H9 (cell line): ENCODE results near the gene CBX8. TPM values are rescaled to one million over a fixed set of nuclear protein-coding genes. Genes with fewer than 3 reads are reported as not detected.
A peak's percentile ranks its signal among the peaks of the same experiment; 100 is the strongest.

Source experiments
- DNase-seq: peaks from one replicate; pipeline ENCODE4 v3.0.0-alpha.2; 2017
- H2AFZ ChIP-seq: one replicate; pipeline ENCODE4 v1.6.1; 2013; ENCODE audit warnings: mild to moderate bottlenecking, low read length, control low read depth, moderate library complexity
- H2AK5ac ChIP-seq: 2 replicates; pipeline ENCODE4 v1.6.1; 2013; ENCODE audit warnings: low read length, control low read depth, mixed read lengths; ENCODE audit not compliant: insufficient read length
- H2BK120ac ChIP-seq: one replicate; pipeline ENCODE4 v1.6.1; 2013; ENCODE audit warnings: low read depth, mild to moderate bottlenecking, low read length, control low read depth, inconsistent platforms; ENCODE audit not compliant: poor library complexity, severe bottlenecking
- H2BK12ac ChIP-seq: 2 replicates; pipeline ENCODE4 v1.6.1; 2013; ENCODE audit warnings: low read length, control low read depth, mixed read lengths, low read depth; ENCODE audit not compliant: insufficient read length
- H2BK15ac ChIP-seq: 2 replicates; pipeline ENCODE4 v1.6.1; 2013; ENCODE audit warnings: low read depth, low read length, control low read depth
- H2BK20ac ChIP-seq: one replicate; pipeline ENCODE4 v1.6.1; 2013; ENCODE audit warnings: low read depth, mild to moderate bottlenecking, low read length, control low read depth, inconsistent platforms; ENCODE audit not compliant: poor library complexity, severe bottlenecking
- H2BK5ac ChIP-seq: 2 replicates; pipeline ENCODE4 v1.6.1; 2013; ENCODE audit warnings: low read length, control low read depth, mixed read lengths; ENCODE audit not compliant: insufficient read length
- H3K14ac ChIP-seq: 2 replicates; pipeline ENCODE4 v1.6.1; 2013; ENCODE audit warnings: low read length, control low read depth; ENCODE audit not compliant: insufficient read depth
- H3K18ac ChIP-seq: 2 replicates; pipeline ENCODE4 v1.6.1; 2013; ENCODE audit warnings: low read depth, mild to moderate bottlenecking, mixed read lengths, low read length, control low read depth; ENCODE audit not compliant: insufficient read length
- H3K23ac ChIP-seq: 2 replicates; pipeline ENCODE4 v1.6.1; 2013; ENCODE audit warnings: low read length, control low read depth, mixed read lengths, low read depth; ENCODE audit not compliant: insufficient read length
- H3K23me2 ChIP-seq: 2 replicates; pipeline ENCODE4 v1.6.1; 2013; ENCODE audit warnings: low read depth, mild to moderate bottlenecking, mixed read lengths, low read length, control low read depth; ENCODE audit not compliant: insufficient read length, poor library complexity, severe bottlenecking
- H3K27ac ChIP-seq: 2 replicates; pipeline ENCODE4 v1.5.1; 2013; ENCODE audit warnings: low read length, control low read depth, mixed read lengths, low read depth; ENCODE audit not compliant: insufficient read length
- H3K27me3 ChIP-seq: 2 replicates; pipeline ENCODE4 v1.6.1; 2013; ENCODE audit warnings: low read length, control low read depth, inconsistent platforms; ENCODE audit not compliant: insufficient read depth
- H3K4ac ChIP-seq: 2 replicates; pipeline ENCODE4 v1.6.1; 2013; ENCODE audit warnings: low read depth, mild to moderate bottlenecking, control low read depth, inconsistent platforms, low read length, moderate library complexity
- H3K4me1 ChIP-seq: 2 replicates; pipeline ENCODE4 v1.6.1; 2013; ENCODE audit warnings: low read length, control low read depth, inconsistent platforms; ENCODE audit not compliant: insufficient read depth
- H3K4me2 ChIP-seq: 2 replicates; pipeline ENCODE4 v1.6.1; 2013; ENCODE audit warnings: low read length, control low read depth, mixed read lengths; ENCODE audit not compliant: insufficient read length, insufficient read depth
- H3K56ac ChIP-seq: 2 replicates; pipeline ENCODE4 v1.6.1; 2013; ENCODE audit warnings: low read depth, mild to moderate bottlenecking, mixed read lengths, low read length, control low read depth; ENCODE audit not compliant: insufficient read length
- H3K79me1 ChIP-seq: 2 replicates; pipeline ENCODE4 v1.6.1; 2013; ENCODE audit warnings: low read depth, mild to moderate bottlenecking, moderate library complexity, low read length, control low read depth, inconsistent platforms; ENCODE audit not compliant: insufficient read depth, poor library complexity, severe bottlenecking
- H3K79me2 ChIP-seq: 2 replicates; pipeline ENCODE4 v1.6.1; 2013; ENCODE audit warnings: low read length, control low read depth, inconsistent platforms; ENCODE audit not compliant: insufficient read depth
- H3K9ac ChIP-seq: 2 replicates; pipeline ENCODE4 v1.6.1; 2013; ENCODE audit warnings: low read length, control low read depth, mixed read lengths; ENCODE audit not compliant: insufficient read length; ENCODE audit errors: extremely low read depth
- H3K9me3 ChIP-seq: one replicate; pipeline ENCODE4 v1.6.1; 2013; ENCODE audit warnings: low read depth, low read length, inconsistent platforms; ENCODE audit not compliant: control insufficient read depth
- H3T11ph ChIP-seq: one replicate; pipeline ENCODE4 v1.6.1; 2013; ENCODE audit warnings: mild to moderate bottlenecking, low read length, control low read depth, inconsistent platforms
- H4K20me1 ChIP-seq: one replicate; pipeline ENCODE4 v1.6.1; 2013; ENCODE audit not compliant: control insufficient read depth, insufficient read length, insufficient read depth
- H4K5ac ChIP-seq: 2 replicates; pipeline ENCODE4 v1.6.1; 2013; ENCODE audit warnings: low read depth, mild to moderate bottlenecking, mixed read lengths, low read length, control low read depth; ENCODE audit not compliant: insufficient read length
- H4K8ac ChIP-seq: replicated peaks from 2 replicates; pipeline ENCODE4 v1.6.1; 2013; ENCODE audit warnings: low read length, control low read depth, mixed read lengths, low read depth; ENCODE audit not compliant: insufficient read length
- H4K91ac ChIP-seq: 2 replicates; pipeline ENCODE4 v1.6.1; 2013; ENCODE audit warnings: low read depth, mild to moderate bottlenecking, moderate library complexity, mixed read lengths, low read length, control low read depth; ENCODE audit not compliant: insufficient read length
- H3K27ac Mint-ChIP-seq, 3 experiments: 2 replicates in 2 of 3; 3 replicates in 1 of 3; pipeline ENCODE4 v1.8.0; 2020 to 2021; ENCODE audit warnings: mixed read lengths in 3 of 3, mild to moderate bottlenecking in 1 of 3, moderate library complexity in 1 of 3
- H3K27me3 Mint-ChIP-seq: 2 replicates; pipeline ENCODE4 v1.8.0; 2021; ENCODE audit warnings: low read depth, mild to moderate bottlenecking, moderate library complexity, mixed read lengths
- H3K36me3 Mint-ChIP-seq, 3 experiments: 2 replicates in 2 of 3; 3 replicates in 1 of 3; pipeline ENCODE4 v1.8.0; 2020 to 2021; ENCODE audit warnings: low read depth in 3 of 3, mixed read lengths in 3 of 3; ENCODE audit not compliant: insufficient read depth in 1 of 3
- H3K4me1 Mint-ChIP-seq, 2 experiments: 2 replicates each; pipeline ENCODE4 v1.8.0; 2020; ENCODE audit warnings: mixed read lengths in 2 of 2
- H3K4me3 Mint-ChIP-seq, 2 experiments: 2 replicates in 1 of 2; 3 replicates in 1 of 2; pipeline ENCODE4 v1.8.0; 2020 to 2021; ENCODE audit warnings: mild to moderate bottlenecking in 2 of 2, mixed read lengths in 2 of 2, moderate library complexity in 1 of 2
- H3K9me3 Mint-ChIP-seq, 2 experiments: 2 replicates in 1 of 2; 3 replicates in 1 of 2; pipeline ENCODE4 v1.8.0; 2020; ENCODE audit warnings: mild to moderate bottlenecking in 2 of 2, mixed read lengths in 2 of 2, moderate library complexity in 1 of 2
- WGBS: extraction: QIAGEN DNeasy Blood & Tissue Kit; methylation state at CpG from one replicate; pipeline ENCODE4 v1.1.7; 2013; ENCODE audit warnings: missing lambda C conversion rate, low lambda C conversion rate, mixed read lengths; ENCODE audit not compliant: insufficient read length; ENCODE audit errors: extremely low coverage; 5-methylcytosine and 5-hydroxymethylcytosine counted together
- total RNA-seq: library from RNA; stranded (reverse); gene quantifications from 2 replicates; pipeline ENCODE4 v1.2.1, GENCODE V29; 2021
- TF ChIP-seq, protein P1 (sequence below): fragments of 200-600 bp; sonication (generic); conservative IDR thresholded peaks from 3 replicates; pipeline ENCODE4 v1.8.0; 2021; ENCODE audit warnings: antibody characterized with exemption, mild to moderate bottlenecking

Gene CBX8
- total RNA-seq, 1 experiment from 2014 or later = 1.2 TPM

DNA sequence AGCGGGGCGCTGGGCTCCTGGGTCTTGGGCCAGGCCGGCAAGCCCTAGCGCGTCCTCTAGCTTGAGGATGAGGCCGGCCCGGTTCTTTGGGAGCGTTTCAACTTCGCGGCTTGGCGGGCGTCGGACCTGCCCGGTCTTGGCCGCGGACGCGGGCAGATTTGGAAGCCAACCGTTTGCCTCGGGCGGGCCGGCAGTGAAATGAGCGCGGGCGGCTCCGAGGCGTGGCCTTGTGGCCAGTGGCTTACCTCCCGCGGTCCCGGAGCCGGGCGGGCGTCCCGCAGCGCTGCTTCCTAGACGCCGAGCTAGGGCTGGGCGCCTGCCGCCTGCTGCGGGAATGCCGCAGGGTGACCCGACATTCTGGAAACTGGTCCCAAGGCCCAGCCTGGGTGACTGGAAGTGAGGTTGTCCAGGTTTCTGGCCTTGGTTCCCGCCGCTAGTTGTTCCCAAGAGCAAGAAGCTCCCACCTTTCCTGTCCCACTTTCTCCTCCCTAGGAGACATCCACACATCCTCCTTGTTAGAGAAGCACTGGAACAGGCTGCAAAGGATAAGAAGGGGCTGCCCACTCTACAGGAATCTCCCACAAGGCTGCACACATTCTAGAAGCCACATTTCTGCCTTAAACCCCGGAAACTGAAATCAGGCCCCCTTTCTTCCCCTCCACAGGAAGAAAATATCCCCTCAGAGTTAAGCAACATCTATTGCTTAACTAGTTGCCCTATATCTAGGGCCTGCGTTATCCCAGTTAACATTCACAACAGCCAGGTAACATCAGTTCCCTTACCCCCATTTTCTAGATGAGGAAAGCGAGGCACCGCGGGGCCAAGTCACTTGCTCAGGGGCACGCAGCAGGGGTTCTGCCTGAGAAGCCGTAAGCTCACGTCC lies 4.5 kb upstream of the CBX8 start:
- Histone ChIP-seq H2AFZ (no peak overlapping the region), H3K4me1 (no peaks in the 10 kb centered on the region; the same call in 1 of the 2 replicates), H3K79me2 (no peaks in the 10 kb centered on the region), H2AK5ac (no peak overlapping the region), H3T11ph (no peak overlapping the region), H4K20me1 (no peaks in the 10 kb centered on the region), H4K8ac (no peak overlapping the region), H3K27ac (no peak overlapping the region), H2BK20ac (no peak overlapping the region), H2BK15ac (no peak overlapping the region), H3K9me3 (no peaks in the 10 kb centered on the region), H2BK5ac (no peak overlapping the region), H4K91ac (no peak overlapping the region), H3K23ac (no peak overlapping the region), H3K56ac (no peak overlapping the region), H3K4me2 (peak overlapping the region; percentile 4), H3K79me1 (no peaks in the 10 kb centered on the region), H3K9ac (no peak overlapping the region), H3K4ac (no peak overlapping the region), H3K18ac (no peak overlapping the region), H2BK120ac (no peak overlapping the region), H3K23me2 (peaks cover 9% of the 10 kb centered on the region), H3K14ac (no peak overlapping the region), H2BK12ac (no peak overlapping the region), H3K27me3 (peaks cover 79% of the 10 kb centered on the region), H4K5ac (no peak overlapping the region)
- no peak overlapping the region; a peak in 2 of 5 replicates for H3K4me3 Mint-ChIP-seq
- WGBS = no CpG with 5 or more reads among the region's 52 CpGs
- peaks cover 0 to 1% (median 0%) of the 10 kb centered on the region in 3 experiments; a peak in 1 of 7 replicates for H3K36me3 Mint-ChIP-seq
- H3K27ac Mint-ChIP-seq = no peak overlapping the region
- peak; percentile 60 for DNase-seq
- peaks cover 39 to 52% of the 10 kb centered on the region in 2 experiments for H3K4me1 Mint-ChIP-seq
- TF ChIP-seq, protein P1, sequence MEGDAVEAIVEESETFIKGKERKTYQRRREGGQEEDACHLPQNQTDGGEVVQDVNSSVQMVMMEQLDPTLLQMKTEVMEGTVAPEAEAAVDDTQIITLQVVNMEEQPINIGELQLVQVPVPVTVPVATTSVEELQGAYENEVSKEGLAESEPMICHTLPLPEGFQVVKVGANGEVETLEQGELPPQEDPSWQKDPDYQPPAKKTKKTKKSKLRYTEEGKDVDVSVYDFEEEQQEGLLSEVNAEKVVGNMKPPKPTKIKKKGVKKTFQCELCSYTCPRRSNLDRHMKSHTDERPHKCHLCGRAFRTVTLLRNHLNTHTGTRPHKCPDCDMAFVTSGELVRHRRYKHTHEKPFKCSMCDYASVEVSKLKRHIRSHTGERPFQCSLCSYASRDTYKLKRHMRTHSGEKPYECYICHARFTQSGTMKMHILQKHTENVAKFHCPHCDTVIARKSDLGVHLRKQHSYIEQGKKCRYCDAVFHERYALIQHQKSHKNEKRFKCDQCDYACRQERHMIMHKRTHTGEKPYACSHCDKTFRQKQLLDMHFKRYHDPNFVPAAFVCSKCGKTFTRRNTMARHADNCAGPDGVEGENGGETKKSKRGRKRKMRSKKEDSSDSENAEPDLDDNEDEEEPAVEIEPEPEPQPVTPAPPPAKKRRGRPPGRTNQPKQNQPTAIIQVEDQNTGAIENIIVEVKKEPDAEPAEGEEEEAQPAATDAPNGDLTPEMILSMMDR = no peak; the same call in 2 of the 3 replicates
- H3K27me3 Mint-ChIP-seq = peaks cover 92% of the 10 kb centered on the region
- H3K9me3 Mint-ChIP-seq = peaks cover 4 to 15% of the 10 kb centered on the region in 2 experiments; a peak in 4 of 5 replicates
